GM12891 (cell line): Measurements from ENCODE around the gene DEPDC7.

ENCODE experiments used
- DNase-seq: peaks from one replicate; pipeline ENCODE4 v3.0.0; 2011; ENCODE audit warnings: low spot score; ENCODE audit not compliant: insufficient read length
- FAIRE-seq: peaks from 2 replicates; lab custom pipeline; 2011; peaks lifted over from hg19 to GRCh38; lab: Jason Lieb, UNC
- PAX5 ChIP-seq: IDR thresholded peaks from 2 replicates; pipeline ENCODE4 v1.6.1; 2011; ENCODE audit warnings: low read length, moderate library complexity, mild to moderate bottlenecking; ENCODE audit not compliant: insufficient read depth, severe bottlenecking
- POLR2A ChIP-seq: IDR thresholded peaks from 2 replicates; pipeline ENCODE4 v1.6.1; 2011; ENCODE audit warnings: low read depth, low read length, control low read depth
- POLR2AphosphoS5 ChIP-seq: IDR thresholded peaks from 2 replicates; pipeline ENCODE4 v1.6.1; 2011; ENCODE audit warnings: low read depth, low read length, control low read depth
- POU2F2 ChIP-seq: IDR thresholded peaks from 2 replicates; pipeline ENCODE4 v1.6.1; 2011; ENCODE audit warnings: low read depth, mild to moderate bottlenecking, control low read depth, low read length, moderate library complexity
- SPI1 ChIP-seq: IDR thresholded peaks from 2 replicates; pipeline ENCODE4 v1.6.1; 2011; ENCODE audit warnings: low read depth, low read length, control low read depth
- TAF1 ChIP-seq: IDR thresholded peaks from 2 replicates; pipeline ENCODE4 v1.6.1; 2011; ENCODE audit warnings: low read depth, low read length, control low read depth

DEPDC7 gene

GRCh38 chr11:33057284-33057683 lies 41.6 kb downstream of the DEPDC7 start:
- FAIRE-seq (no peak), DNase-seq (no peak)
- TF ChIP-seq POU2F2 (no peak), PAX5 (no peak), POLR2AphosphoS5 (no peak), SPI1 (no peak), TAF1 (no peak), POLR2A (no peak)

GRCh38 chr11:33059331-33060007 lies 43.8 kb downstream of the DEPDC7 start:
- FAIRE-seq (no peak), DNase-seq (no peak)
- TF ChIP-seq POLR2AphosphoS5 (no peak), TAF1 (no peak), POU2F2 (no peak), PAX5 (no peak), SPI1 (no peak), POLR2A (no peak)

GRCh38 chr11:33060271-33060670 lies 44.6 kb downstream of the DEPDC7 start:
- DNase-seq (no peak), FAIRE-seq (no peak)
- TF ChIP-seq POLR2A (no peak), POU2F2 (no peak), TAF1 (no peak), PAX5 (no peak), POLR2AphosphoS5 (no peak), SPI1 (no peak)

- DNase-seq (no peak), FAIRE-seq (no peak)
- TF ChIP-seq TAF1 (no peak), SPI1 (no peak), POLR2AphosphoS5 (no peak), POU2F2 (no peak)
These were observed 46.5 kb downstream of the DEPDC7 start for GRCh38 chr11:33062137-33062536.

GRCh38 chr11:33063326-33063881 lies 47.7 kb downstream of the DEPDC7 start:
- DNase-seq = no peak
- peak; percentile 5 for FAIRE-seq
- TF ChIP-seq POU2F2 (no peak), SPI1 (peak; percentile 90)

GRCh38 chr11:33064033-33064825 lies 48.6 kb downstream of the DEPDC7 start:
- peak; percentile 72 for TF ChIP-seq SPI1
- no peak for TF ChIP-seq PAX5
- FAIRE-seq (peak; percentile 68), DNase-seq (no peak)

GRCh38 chr11:33064866-33065265 lies 49.2 kb downstream of the DEPDC7 start:
- DNase-seq (no peak), FAIRE-seq (no peak)
- TF ChIP-seq POLR2A (no peak), POU2F2 (no peak), TAF1 (no peak), SPI1 (no peak), POLR2AphosphoS5 (no peak), PAX5 (no peak)

GRCh38 chr11:33065445-33066178 lies 49.9 kb downstream of the DEPDC7 start:
- peak; percentile 45 for DNase-seq
- no peak for TF ChIP-seq POU2F2
- TF ChIP-seq POLR2AphosphoS5 = no peak
- TF ChIP-seq SPI1 = no peak
- no peak for TF ChIP-seq TAF1
- TF ChIP-seq POLR2A = no peak
- no peak for TF ChIP-seq PAX5
- peak; percentile 90 for FAIRE-seq

GRCh38 chr11:33067294-33067693 lies 51.6 kb downstream of the DEPDC7 start:
- DNase-seq = no peak
- TF ChIP-seq PAX5 (no peak), SPI1 (no peak), TAF1 (no peak), POLR2A (no peak), POLR2AphosphoS5 (no peak), POU2F2 (no peak)
- no peak for FAIRE-seq
